22Rv1 (cell line): ENCODE data around the gene MTERF4.

Experiments used
- ZFX ChIP-seq: fragments of 450-650 bp; IDR thresholded peaks from 2 replicates; pipeline ENCODE4 v1.6.1; 2017; ENCODE audit warnings: antibody characterized with exemption, borderline replicate concordance
- TF ChIP-seq, protein P1 (sequence below): fragments of 450-650 bp; IDR thresholded peaks from 2 replicates; pipeline ENCODE4 v1.5.1; 2017; ENCODE audit warnings: mild to moderate bottlenecking

DNA sequence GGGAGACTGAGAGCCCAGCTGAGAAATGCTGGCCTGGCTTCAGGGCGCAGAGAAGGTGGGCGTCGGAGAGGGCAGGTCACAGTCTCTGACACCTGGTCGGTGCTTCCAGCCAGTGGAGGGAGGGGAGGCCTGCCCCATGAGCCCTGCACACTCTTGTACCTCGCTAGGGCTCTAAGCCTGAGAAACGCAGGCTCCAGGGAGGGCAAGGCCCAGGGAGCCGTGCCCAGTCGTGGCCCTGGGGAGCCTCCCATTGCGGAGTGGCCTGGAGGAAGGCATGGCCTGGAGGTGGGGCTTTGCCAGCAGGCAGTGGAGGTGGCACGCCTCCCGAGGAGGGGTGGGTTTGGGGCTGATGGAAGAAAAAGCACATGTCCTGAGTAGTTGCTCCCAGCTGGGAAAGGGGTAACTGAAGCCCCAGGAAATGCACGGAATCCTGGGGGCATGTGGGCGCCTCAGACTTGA, 39.0 kb downstream of the MTERF4 start:
- TF ChIP-seq, protein P1, sequence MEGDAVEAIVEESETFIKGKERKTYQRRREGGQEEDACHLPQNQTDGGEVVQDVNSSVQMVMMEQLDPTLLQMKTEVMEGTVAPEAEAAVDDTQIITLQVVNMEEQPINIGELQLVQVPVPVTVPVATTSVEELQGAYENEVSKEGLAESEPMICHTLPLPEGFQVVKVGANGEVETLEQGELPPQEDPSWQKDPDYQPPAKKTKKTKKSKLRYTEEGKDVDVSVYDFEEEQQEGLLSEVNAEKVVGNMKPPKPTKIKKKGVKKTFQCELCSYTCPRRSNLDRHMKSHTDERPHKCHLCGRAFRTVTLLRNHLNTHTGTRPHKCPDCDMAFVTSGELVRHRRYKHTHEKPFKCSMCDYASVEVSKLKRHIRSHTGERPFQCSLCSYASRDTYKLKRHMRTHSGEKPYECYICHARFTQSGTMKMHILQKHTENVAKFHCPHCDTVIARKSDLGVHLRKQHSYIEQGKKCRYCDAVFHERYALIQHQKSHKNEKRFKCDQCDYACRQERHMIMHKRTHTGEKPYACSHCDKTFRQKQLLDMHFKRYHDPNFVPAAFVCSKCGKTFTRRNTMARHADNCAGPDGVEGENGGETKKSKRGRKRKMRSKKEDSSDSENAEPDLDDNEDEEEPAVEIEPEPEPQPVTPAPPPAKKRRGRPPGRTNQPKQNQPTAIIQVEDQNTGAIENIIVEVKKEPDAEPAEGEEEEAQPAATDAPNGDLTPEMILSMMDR, result no peak
- no peak for TF ChIP-seq ZFX
